UCSD-AML1 (cell line): ENCODE data around the gene OTUD7B.

ENCODE experiments used
- DNase-seq: peaks from one replicate; lab custom pipeline; 2025; ENCODE audit not compliant: unreplicated experiment; lab: John Stamatoyannopoulos, UW

Gene OTUD7B

DNA sequence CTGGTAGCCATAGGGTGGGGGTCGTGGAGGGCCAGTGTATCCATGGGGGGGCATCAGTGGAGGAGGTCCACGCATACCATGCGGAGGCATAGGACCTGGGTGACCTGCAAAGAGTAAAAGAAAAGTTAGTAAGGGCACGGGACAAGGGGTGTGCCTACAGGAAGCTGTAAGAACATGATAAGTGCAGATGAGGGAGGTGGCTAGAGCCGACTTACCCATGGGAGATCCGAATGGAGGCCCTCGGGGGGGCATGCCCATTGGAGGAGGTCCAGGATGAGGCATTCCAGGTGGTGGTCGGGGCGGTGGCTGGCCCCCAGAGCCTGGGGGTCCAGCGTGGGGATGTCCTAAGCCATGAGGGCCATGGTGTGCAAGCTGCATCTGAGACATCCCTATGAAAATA lies 86.9 kb downstream of the OTUD7B start:
- DNase-seq = no peak

DNA sequence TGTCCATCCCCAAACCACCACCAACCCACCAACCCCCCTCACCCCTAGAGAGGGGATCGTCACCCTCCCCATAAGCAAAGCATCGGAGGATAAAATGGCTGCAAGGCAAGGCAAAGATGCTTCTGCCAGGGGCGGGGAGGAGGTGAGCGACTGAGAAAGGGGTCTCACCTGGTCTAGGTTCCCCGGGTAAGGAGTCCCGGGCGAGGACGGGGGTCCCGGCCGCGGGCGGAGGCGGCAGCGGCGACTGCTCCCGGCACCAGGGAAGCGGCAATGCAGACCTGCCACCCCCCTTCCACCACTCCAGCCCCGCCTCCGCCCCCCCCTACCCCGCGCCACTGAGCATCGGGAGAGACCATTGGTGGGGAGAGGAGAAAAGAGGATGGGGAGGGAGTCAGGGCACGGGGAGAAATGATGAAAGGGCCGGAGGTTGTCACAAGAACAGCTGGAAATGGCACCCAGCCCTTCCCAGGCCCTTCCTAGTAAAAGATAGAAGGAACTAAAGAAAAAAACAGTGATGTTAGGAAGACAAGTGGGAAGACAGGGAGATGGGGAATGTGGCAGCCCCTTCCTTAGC lies 92.9 kb downstream of the OTUD7B start, which contains the start of gene SV2A:
SV2A (minus strand) TSS at position 274 of the 574 bp plus-strand sequence. CDS start 4,004 bp downstream, outside the sequence.
- peak; percentile 74 for DNase-seq

DNA sequence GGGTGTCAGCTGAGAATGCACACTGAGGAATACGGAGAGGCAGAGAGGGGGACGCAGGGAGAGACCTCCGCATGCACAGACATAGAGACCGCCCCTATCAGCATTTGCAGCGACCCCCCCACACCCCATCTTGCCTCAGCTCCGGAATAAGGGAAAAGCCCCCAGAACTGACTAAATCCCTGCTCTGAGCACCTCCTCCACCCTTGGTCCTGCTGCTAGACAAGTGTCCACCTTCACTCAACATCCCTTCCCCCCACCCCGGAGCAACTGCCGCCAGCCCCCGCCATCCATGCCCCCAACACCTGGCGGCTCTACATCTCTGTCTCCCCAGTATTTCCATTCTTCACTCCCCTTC lies 93.7 kb downstream of the OTUD7B start:
- DNase-seq = no peak

DNA sequence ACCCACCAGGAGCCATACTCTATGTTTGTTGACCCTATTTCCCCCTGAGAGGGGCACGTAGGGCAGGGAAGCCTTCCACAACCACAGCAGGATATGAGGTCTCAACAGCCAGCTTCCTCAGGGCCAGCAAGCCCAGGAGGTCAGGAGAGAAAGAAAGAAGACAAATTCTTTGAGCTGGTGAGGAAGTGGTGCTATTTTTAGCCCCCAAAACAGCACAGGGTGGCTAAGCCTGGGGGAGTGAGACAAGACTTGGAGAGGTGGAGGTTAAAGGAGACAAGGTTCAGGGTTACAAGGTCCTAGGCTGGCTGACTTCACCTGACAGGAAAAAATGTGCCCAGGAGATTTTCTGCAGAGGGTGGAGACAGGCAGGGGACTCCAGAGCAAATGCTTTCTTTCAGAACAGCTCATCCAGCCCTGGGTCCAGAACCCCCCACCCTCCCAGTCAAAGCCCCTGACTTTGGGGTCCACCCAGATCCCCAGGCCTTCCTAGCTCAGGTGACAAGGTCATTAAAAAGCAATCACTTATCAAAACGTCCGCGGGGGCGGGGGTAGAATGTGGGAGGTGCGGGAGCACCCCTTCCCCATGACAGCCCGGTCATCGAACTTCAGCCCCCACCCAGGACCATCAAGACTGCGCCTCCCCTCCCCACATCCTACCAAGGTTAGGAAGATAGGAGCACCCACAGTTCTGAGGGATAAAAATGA lies 94.2 kb downstream of the OTUD7B start:
- peak; percentile 57 for DNase-seq

DNA sequence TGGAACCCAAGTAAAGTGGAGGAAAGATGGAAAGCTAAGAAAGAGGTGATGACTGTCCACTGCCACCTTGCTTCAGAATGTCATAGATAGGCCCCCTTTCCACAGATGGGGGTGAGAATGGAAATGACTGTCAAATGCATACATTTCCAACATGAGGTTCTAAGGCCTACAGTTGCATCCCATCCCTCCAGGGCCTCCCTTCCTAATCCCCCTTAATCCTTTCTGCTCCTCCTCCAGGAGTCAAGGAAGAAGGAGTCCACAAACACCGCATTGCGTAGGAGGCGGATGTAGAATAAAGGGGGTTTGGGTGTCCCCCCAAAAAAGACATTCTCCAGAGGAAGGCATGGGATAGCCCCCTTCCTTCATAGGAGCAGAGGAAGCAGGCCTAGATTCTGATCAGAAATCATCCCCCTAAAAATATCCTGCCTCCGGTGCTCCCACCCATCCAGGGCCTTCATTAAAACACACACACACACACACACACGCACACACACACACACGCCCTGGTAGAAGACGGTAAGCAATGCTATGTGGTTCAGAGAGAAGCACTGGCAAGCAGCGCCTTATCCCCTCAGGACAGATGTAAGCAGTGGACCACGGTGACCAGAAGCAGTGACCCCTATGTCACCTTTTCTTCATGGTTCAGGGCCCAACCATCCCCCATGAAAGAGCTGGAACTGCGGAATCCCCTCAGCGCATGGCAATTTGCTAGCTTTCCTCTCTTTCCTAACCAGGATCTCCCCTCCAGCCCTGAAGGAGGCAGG lies 94.9 kb downstream of the OTUD7B start:
- no peak for DNase-seq

DNA sequence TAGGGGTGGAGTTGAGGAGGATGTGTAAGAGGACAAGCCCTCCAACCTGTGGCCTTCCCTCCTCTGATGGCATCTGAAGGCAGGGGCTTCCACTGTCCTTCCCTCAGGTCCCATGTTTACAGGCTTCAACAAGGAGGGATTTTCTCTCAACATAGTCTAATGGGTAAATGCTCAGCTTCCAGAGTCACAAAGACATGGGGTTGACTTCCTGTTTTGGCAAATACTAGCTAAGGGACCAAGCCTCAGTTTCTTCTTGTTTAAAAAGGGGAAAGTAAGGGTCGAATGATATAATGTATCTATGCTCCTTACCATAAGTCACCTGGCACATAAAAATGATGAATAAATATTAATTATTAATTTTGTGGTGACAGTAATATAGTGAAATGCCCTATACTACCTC lies 96.0 kb downstream of the OTUD7B start:
- DNase-seq = no peak

DNA sequence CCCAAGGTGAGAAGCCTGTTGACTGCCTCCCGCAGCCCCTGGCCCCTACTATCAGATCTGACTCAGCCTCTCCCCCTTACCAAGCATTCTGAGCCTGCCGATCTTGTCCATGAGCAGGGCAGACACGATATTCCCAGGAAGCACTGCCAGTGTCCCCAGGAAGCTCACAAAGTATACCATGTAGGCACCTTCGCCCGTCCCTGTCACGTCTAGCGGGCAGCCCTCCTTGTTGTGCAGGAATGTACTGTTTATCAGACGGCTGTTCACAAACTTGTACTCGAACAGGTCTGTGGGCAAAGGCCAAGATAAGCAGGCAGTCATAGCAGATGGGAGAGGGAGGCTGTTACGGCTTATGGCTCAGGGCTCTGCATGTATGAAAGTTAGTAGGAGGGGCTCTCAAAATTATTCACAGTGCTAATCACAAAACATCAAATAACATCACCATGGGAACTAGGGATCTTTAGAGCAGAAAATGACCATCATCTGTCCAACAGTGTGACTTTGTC lies 103.9 kb downstream of the OTUD7B start:
- no peak for DNase-seq

DNA sequence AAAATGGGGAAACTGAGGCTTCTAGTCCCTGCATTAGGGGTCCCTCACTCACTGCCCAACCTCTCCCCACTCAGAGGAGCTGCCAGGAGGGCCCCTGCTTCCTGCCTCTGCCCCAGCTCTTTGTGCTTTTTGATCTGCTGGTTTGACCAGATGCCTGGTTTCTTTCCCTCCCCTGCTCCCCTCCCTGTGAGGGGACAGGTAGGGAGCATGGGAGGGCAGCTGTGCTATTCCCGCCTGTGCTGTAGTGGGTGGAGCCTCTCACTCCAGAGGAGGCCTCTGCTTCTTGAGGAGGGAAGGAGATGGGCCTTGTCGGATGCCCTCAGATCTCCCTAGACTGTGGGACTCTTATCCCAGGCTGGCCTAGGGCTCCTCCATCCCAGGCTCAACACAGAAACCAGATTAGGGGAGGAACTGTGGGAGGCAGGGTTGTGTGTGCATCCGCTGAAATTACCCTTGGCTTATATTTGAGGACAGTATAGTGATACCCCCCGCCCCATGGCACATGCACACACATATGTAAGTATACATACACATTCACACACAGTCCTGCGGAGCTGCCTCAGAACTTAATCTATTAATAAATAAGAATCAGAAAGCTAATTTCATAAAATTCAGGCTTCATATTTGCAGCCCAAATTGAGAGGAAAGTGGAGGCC lies 106.6 kb downstream of the OTUD7B start:
- DNase-seq = no peak

DNA sequence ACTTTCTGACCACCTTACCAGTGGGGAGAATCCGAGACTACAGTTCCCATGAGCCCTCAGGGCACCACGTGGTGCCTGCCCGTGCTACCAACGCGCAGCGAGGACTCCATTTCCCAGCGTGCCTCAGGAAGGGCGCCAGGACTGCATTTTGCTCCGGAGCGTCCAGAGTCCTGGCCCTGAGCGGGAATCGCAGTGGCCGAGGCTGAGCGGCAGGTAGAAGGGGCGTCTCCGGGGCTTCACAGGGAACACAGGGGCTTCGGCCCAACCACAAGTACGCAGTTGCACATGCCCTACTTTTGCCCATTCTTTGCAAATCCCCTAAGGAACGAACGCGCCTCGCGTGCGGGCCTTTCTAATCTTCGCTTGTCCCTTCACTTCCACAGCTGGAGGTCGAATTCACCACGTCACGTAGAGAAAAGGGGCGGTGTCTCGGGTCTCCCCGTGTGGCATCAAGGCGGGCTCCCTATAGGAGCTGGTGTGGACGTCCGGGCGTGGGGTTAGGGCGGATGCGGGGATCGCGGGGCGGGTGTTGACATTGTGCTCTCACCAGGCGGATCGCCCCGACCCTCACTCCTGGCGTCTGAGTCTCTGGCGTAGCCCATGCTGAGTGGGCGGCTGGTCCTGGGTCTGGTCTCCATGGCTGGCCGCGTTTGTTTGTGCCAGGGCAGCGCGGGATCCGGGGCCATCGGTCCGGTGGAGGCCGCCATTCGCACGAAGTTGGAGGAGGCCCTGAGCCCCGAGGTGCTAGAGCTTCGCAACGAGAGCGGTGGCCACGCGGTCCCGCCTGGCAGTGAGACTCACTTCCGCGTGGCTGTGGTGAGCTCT lies 110.9 kb downstream of the OTUD7B start, which contains the start of gene BOLA1:
BOLA1 (plus strand) TSS at position 109 of the 825 bp plus-strand sequence; CDS start at position 601, 492 bp downstream.
- peak; percentile 73 for DNase-seq

DNA sequence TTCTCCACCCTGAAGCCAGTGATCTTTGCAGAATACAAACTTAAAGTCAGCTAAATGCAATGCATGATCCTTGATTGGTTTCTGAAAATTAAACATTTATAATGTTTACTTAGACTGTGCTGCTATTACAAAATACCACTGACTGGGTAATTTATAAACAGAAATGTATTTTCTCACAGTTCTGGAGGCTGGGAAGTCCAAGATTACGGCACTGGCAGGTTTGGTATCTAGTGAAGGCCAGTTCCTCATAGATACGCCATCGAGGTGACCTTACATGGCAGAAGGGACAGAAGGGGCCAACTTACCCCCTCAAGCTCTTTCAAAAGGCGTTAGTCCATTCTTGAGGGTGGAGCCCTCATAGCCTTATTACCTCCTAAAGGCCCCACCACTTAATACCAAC lies 114.0 kb downstream of the OTUD7B start:
- no peak for DNase-seq

DNA sequence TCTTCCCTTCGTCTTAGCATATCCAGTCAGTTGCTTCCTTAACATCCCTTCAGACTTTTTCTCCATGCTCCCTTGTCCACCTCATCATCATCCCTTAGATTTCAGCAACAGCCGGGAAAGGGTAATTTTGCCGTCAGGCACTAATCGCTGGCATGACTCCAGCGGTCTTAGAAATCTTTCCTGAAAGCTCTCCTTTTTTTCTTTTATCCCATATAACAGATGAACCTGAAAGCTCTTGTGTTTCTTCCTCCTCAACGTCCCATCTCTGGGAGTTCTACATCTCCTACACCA lies 121.6 kb downstream of the OTUD7B start:
- no peak for DNase-seq

DNA sequence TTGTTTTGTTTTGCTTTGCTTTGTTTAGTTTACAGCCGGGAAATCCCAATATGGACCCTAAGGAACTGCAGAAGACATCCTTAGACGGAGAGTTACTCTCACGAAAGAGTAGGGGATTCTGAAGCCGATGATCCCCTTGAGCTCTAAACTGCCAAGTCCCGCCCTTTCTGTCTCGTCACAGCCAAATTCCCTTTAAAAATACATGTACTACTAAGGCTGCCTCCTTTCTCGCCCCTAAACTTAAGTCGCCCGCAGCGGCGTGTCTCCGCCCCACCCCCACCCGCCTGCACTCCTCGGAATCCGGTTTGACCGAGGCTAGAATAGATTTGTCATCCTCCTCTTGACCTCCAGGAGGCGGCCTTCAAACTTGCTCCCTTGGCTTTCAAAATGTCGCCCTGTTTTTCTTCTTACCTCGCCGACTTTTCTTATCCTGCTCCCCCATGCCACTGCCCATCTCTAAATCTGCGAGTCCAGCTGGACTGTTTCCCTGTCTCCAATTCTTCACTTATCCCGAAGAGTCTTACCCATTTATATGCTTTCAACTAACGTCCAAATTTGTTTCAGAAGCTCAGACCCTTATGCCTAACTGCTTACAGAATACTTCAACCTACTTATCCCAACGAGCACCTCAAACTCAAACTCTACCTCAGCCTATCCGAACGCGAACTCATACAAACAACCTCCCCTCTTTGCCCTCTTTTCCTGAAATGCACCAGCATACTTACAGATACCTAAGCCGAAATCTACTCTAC lies 122.1 kb downstream of the OTUD7B start:
- DNase-seq = peak; percentile 88
